ENCODE measurements around the gene ADNP. TPM values are rescaled to one million over a fixed set of nuclear protein-coding genes. Genes with fewer than 3 reads are reported as not detected.

Gene ADNP
- total RNA-seq, 3 donors from 2014 or later (not counting 1 experiment from before 2014, with no cell fraction given), result 56.8 to 75.8 (median 66.8) TPM

GRCh38 chr20:50866831-50867230 lies 64.4 kb downstream of the ADNP start:
- intact Hi-C loops (cut with micrococcal nuclease), result no loop called here
- Histone ChIP-seq H3K4me1 (ENCODE audit: control insufficient read depth, insufficient read depth, low read length) (no peaks in the 10 kb centered on the region), H3K4me3 (ENCODE audit: low read length) (no peak overlapping the region), H3K27ac (ENCODE audit: low read length) (no peak overlapping the region), H3K9me3 (ENCODE audit: control insufficient read depth, insufficient read depth, low read length) (no peaks in the 10 kb centered on the region), H3K36me3 (ENCODE audit: control insufficient read depth, insufficient read depth, low read length) (no peaks in the 10 kb centered on the region), H3K27me3 (ENCODE audit: control insufficient read depth, insufficient read depth, low read length) (no peaks in the 10 kb centered on the region)
- Mint-ChIP-seq H3K9me3 (no peaks in the 10 kb centered on the region), H3K36me3 (no peaks in the 10 kb centered on the region), H3K27ac (no peak overlapping the region), H3K27me3 (ENCODE audit: low read depth in 2 of 2) (no peaks in the 10 kb centered on the region), H3K4me3 (no peak overlapping the region), H3K4me1 (peaks cover 0 to 5% of the 10 kb centered on the region in 2 donors)
- TF ChIP-seq, protein P1, sequence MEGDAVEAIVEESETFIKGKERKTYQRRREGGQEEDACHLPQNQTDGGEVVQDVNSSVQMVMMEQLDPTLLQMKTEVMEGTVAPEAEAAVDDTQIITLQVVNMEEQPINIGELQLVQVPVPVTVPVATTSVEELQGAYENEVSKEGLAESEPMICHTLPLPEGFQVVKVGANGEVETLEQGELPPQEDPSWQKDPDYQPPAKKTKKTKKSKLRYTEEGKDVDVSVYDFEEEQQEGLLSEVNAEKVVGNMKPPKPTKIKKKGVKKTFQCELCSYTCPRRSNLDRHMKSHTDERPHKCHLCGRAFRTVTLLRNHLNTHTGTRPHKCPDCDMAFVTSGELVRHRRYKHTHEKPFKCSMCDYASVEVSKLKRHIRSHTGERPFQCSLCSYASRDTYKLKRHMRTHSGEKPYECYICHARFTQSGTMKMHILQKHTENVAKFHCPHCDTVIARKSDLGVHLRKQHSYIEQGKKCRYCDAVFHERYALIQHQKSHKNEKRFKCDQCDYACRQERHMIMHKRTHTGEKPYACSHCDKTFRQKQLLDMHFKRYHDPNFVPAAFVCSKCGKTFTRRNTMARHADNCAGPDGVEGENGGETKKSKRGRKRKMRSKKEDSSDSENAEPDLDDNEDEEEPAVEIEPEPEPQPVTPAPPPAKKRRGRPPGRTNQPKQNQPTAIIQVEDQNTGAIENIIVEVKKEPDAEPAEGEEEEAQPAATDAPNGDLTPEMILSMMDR (IDR thresholded peaks at IDR 0.05), result no peak
- ATAC-seq, result no peak
- no peak for DNase-seq
- 97% methylated on average over 9 of the region's 9 CpGs for WGBS (ENCODE audit: insufficient coverage)

DNA sequence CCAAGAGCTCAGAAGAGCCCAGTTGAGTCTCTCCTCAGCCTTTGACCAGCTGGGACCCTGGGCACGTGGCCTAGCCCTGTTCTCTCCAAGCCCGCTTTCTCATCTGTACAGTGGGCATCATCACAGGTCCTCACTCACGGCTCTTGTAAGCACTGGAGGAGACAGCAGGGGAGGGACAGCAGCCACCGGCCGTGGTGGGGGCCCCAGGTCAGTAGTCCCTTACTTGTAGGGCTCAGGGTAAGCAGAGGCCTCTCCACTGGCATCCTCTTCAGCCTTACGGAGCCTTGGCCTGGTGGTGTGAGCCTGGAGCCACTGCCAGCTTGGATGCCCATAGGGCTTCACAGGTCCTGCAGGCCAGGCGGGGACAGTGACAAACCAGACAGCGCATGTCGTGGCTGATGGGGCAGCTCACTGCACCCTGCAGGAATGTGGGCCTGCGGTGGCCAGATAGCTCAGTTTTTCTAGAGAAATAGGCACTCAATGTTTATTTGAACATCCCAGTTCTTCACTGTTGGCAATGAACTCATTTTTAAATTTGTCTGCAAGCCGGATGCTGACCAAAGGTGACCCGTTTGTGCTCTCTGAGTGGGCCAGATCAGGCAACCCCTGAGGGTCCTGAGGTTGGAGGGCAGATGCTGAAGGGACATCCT lies 65.1 kb downstream of the ADNP start:
- no peak overlapping the region for H3K4me3 ChIP-seq (ENCODE audit: low read length)
- TF ChIP-seq, protein P1 (IDR thresholded peaks at IDR 0.05), result no peak
- Mint-ChIP-seq H3K27me3 (ENCODE audit: low read depth in 2 of 2) (no peaks in the 10 kb centered on the region), H3K36me3 (no peaks in the 10 kb centered on the region), H3K4me3 (no peak overlapping the region), H3K4me1 (no peaks in the 10 kb centered on the region), H3K9me3 (no peaks in the 10 kb centered on the region), H3K27ac (no peak overlapping the region)
- H3K27me3 ChIP-seq (ENCODE audit: control insufficient read depth, insufficient read depth, low read length), result no peaks in the 10 kb centered on the region
- DNase-seq, result no peak
- no peaks in the 10 kb centered on the region for H3K9me3 ChIP-seq (ENCODE audit: control insufficient read depth, insufficient read depth, low read length)
- ATAC-seq, result no peak
- H3K36me3 ChIP-seq (ENCODE audit: control insufficient read depth, insufficient read depth, low read length), result no peaks in the 10 kb centered on the region
- no peaks in the 10 kb centered on the region for H3K4me1 ChIP-seq (ENCODE audit: control insufficient read depth, insufficient read depth, low read length)
- intact Hi-C loops (cut with micrococcal nuclease), result no loop called here
- 90% methylated on average over 12 of the region's 12 CpGs for WGBS (ENCODE audit: insufficient coverage)
- no peak overlapping the region for H3K27ac ChIP-seq (ENCODE audit: low read length)

- Histone ChIP-seq H3K9me3 (ENCODE audit: control insufficient read depth, insufficient read depth, low read length) (no peaks in the 10 kb centered on the region), H3K27me3 (ENCODE audit: control insufficient read depth, insufficient read depth, low read length) (no peaks in the 10 kb centered on the region), H3K27ac (ENCODE audit: low read length) (no peak overlapping the region), H3K4me1 (ENCODE audit: control insufficient read depth, insufficient read depth, low read length) (no peaks in the 10 kb centered on the region), H3K4me3 (ENCODE audit: low read length) (no peak overlapping the region), H3K36me3 (ENCODE audit: control insufficient read depth, insufficient read depth, low read length) (no peaks in the 10 kb centered on the region)
- TF ChIP-seq, protein P1 (IDR thresholded peaks at IDR 0.05), result no peak
- Mint-ChIP-seq H3K27ac (no peak overlapping the region), H3K4me1 (no peaks in the 10 kb centered on the region), H3K27me3 (ENCODE audit: low read depth in 2 of 2) (no peaks in the 10 kb centered on the region), H3K36me3 (no peaks in the 10 kb centered on the region), H3K9me3 (no peaks in the 10 kb centered on the region), H3K4me3 (no peak overlapping the region)
- WGBS (ENCODE audit: insufficient coverage), result 92% methylated on average over 7 of the region's 7 CpGs
- intact Hi-C loops (cut with micrococcal nuclease), result no loop called here
- ATAC-seq (no peak), DNase-seq (no peak)
Measured at GRCh38 chr20:50865591-50865990, 65.6 kb downstream of the ADNP start.

DNA sequence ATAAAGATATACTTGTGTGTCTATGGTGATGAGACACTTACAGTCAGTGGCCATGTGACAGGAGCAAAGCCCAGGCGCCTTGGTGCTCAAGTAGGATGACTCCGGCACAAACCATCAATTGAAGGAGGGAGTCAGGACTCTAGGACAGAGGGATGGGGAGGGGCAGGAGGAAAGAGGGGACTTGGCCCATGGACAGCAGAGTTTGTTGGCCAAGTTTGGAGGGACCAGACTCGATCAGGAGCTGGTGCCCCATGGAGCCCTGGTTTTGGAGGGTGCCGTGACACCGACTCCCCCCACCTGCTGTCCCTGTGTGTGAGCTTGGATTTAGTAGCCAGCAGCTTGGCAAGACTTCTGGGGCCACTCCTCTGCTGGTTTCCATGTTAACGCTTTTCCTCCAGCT lies 66.1 kb downstream of the ADNP start:
- Histone ChIP-seq H3K4me3 (ENCODE audit: low read length) (no peak overlapping the region), H3K27ac (ENCODE audit: low read length) (no peak overlapping the region), H3K36me3 (ENCODE audit: control insufficient read depth, insufficient read depth, low read length) (no peaks in the 10 kb centered on the region), H3K27me3 (ENCODE audit: control insufficient read depth, insufficient read depth, low read length) (no peaks in the 10 kb centered on the region), H3K9me3 (ENCODE audit: control insufficient read depth, insufficient read depth, low read length) (no peaks in the 10 kb centered on the region), H3K4me1 (ENCODE audit: control insufficient read depth, insufficient read depth, low read length) (no peaks in the 10 kb centered on the region)
- no peak for ATAC-seq
- Mint-ChIP-seq H3K27me3 (ENCODE audit: low read depth in 2 of 2) (no peaks in the 10 kb centered on the region), H3K36me3 (no peaks in the 10 kb centered on the region), H3K4me1 (no peaks in the 10 kb centered on the region), H3K9me3 (no peaks in the 10 kb centered on the region), H3K27ac (no peak overlapping the region), H3K4me3 (no peak overlapping the region)
- TF ChIP-seq, protein P1 (IDR thresholded peaks at IDR 0.05), result no peak
- 97% methylated on average over 6 of the region's 6 CpGs for WGBS (ENCODE audit: insufficient coverage)
- intact Hi-C loops (cut with micrococcal nuclease), result no loop called here
- no peak for DNase-seq

All from natural killer cell (primary cell).